HEK293 (cell line): ENCODE results near the gene IFIH1.

Source experiments
- CTCF ChIA-PET: fragments of 350-600 bp; formaldehyde crosslinking; extraction: SDS; loops from one replicate; lab custom pipeline; 2021; ENCODE audit warnings: antibody characterized with exemption; lab: Yijun Ruan, JAX
- POLR2A ChIA-PET: fragments of 300-600 bp; formaldehyde crosslinking; extraction: SDS; loops from one replicate; lab custom pipeline; 2020; ENCODE audit warnings: antibody characterized with exemption, inconsistent platforms; lab: Yijun Ruan, JAX
- H3K27ac ChIP-seq: fragments of 200-500 bp; sonication (Bioruptor generic); 2 replicates; pipeline ENCODE4 v1.5.1; 2014; ENCODE audit warnings: low read depth, low read length, control low read depth, inconsistent platforms; ENCODE audit errors: extremely low read depth
- H3K36me3 ChIP-seq, 2 experiments: fragments of 200-500 bp in 1 of 2; sonication (Bioruptor generic) in 1 of 2; 1 replicate in 1 of 2; 2 replicates in 1 of 2; pipeline ENCODE4 v1.5.1; 2014 to 2017; ENCODE audit warnings: inconsistent platforms in 2 of 2, low read length in 2 of 2; ENCODE audit not compliant: control insufficient read depth in 2 of 2, insufficient read depth in 1 of 2
- H3K4me1 ChIP-seq: fragments of 200-500 bp; sonication (Bioruptor generic); 2 replicates; pipeline ENCODE4 v1.5.1; 2014; ENCODE audit warnings: mild to moderate bottlenecking, low read length, inconsistent platforms; ENCODE audit not compliant: control insufficient read depth, insufficient read depth
- H3K4me3 ChIP-seq: 2 replicates; pipeline ENCODE4 v1.5.1; 2011; ENCODE audit warnings: low read depth, mild to moderate bottlenecking, control low read depth, low read length, moderate library complexity
- H3K9me3 ChIP-seq: fragments of 200-500 bp; sonication (Bioruptor generic); 2 replicates; pipeline ENCODE4 v1.5.1; 2014; ENCODE audit warnings: low read depth, low read length, inconsistent platforms; ENCODE audit not compliant: control insufficient read depth, insufficient read depth
- ATF2 ChIP-seq: fragments of 450-650 bp; formaldehyde crosslinking; IDR thresholded peaks from 2 replicates; pipeline ENCODE4 v1.5.1; 2016; ENCODE audit warnings: missing biosample characterization, missing genetic modification characterization, low read depth
- HOXC10 ChIP-seq: sonication (generic); formaldehyde crosslinking; IDR thresholded peaks from 2 replicates; pipeline ENCODE4 v1.8.1; 2023; ENCODE audit warnings: mild to moderate bottlenecking, missing genetic modification reagents
- IKZF3 ChIP-seq: fragments of 450-650 bp; IDR thresholded peaks from 2 replicates; pipeline ENCODE4 v1.5.0; 2018; ENCODE audit warnings: missing biosample characterization, mild to moderate bottlenecking, missing genetic modification characterization, moderate library complexity
- KLF9 ChIP-seq: fragments of 450-650 bp; formaldehyde crosslinking; IDR thresholded peaks from 2 replicates; pipeline ENCODE4 v1.5.1; 2016; ENCODE audit warnings: missing biosample characterization, missing genetic modification characterization, low read depth
- SETDB1 ChIP-seq: IDR thresholded peaks from one replicate; pipeline ENCODE4 v1.6.1; 2017; ENCODE audit warnings: mild to moderate bottlenecking, low read length, moderate library complexity, mixed read lengths; ENCODE audit not compliant: insufficient read length
- YY2 ChIP-seq: fragments of 450-650 bp; formaldehyde crosslinking; IDR thresholded peaks from 2 replicates; pipeline ENCODE4 v1.5.1; 2016; ENCODE audit warnings: missing biosample characterization, missing genetic modification characterization
- ZBTB17 ChIP-seq: fragments of 450-650 bp; formaldehyde crosslinking; IDR thresholded peaks from 2 replicates; pipeline ENCODE4 v1.5.1; 2016; ENCODE audit warnings: missing biosample characterization, missing genetic modification characterization
- ZBTB8A ChIP-seq: fragments of 450-650 bp; formaldehyde crosslinking; IDR thresholded peaks from 2 replicates; pipeline ENCODE4 v1.5.1; 2016; ENCODE audit warnings: missing biosample characterization, missing genetic modification characterization
- ZFP37 ChIP-seq: fragments of 450-650 bp; formaldehyde crosslinking; IDR thresholded peaks from 2 replicates; pipeline ENCODE4 v1.5.1; 2016; ENCODE audit warnings: missing biosample characterization, missing genetic modification characterization
- ZNF174 ChIP-seq: fragments of 450-650 bp; formaldehyde crosslinking; IDR thresholded peaks from 2 replicates; pipeline ENCODE4 v1.5.0; 2017; ENCODE audit warnings: missing biosample characterization, mild to moderate bottlenecking, missing genetic modification characterization
- ZNF184 ChIP-seq: fragments of 450-650 bp; IDR thresholded peaks from 2 replicates; pipeline ENCODE4 v1.5.1; 2018; ENCODE audit warnings: missing biosample characterization, mild to moderate bottlenecking, missing genetic modification characterization
- ZNF19 ChIP-seq: fragments of 450-650 bp; formaldehyde crosslinking; IDR thresholded peaks from 2 replicates; pipeline ENCODE4; 2016; ENCODE audit warnings: missing biosample characterization, missing genetic modification characterization, low read depth
- ZNF214 ChIP-seq: fragments of 450-650 bp; formaldehyde crosslinking; IDR thresholded peaks from 2 replicates; pipeline ENCODE4 v1.5.1; 2017; ENCODE audit warnings: missing biosample characterization, mild to moderate bottlenecking, missing genetic modification characterization, borderline replicate concordance
- ZNF23 ChIP-seq: fragments of 450-650 bp; formaldehyde crosslinking; IDR thresholded peaks from 2 replicates; pipeline ENCODE4 v1.5.1; 2016; ENCODE audit warnings: missing biosample characterization, missing genetic modification characterization, borderline replicate concordance
- ZNF239 ChIP-seq: fragments of 450-650 bp; formaldehyde crosslinking; IDR thresholded peaks from 2 replicates; pipeline ENCODE4 v1.5.1; 2016; ENCODE audit warnings: missing biosample characterization, missing genetic modification characterization
- ZNF324 ChIP-seq: fragments of 450-650 bp; formaldehyde crosslinking; IDR thresholded peaks from 2 replicates; pipeline ENCODE4 v1.5.1; 2016; ENCODE audit warnings: missing biosample characterization, missing genetic modification characterization
- ZNF341 ChIP-seq: fragments of 450-650 bp; formaldehyde crosslinking; IDR thresholded peaks from 2 replicates; pipeline ENCODE4; 2016; ENCODE audit warnings: low read depth, missing biosample characterization, missing genetic modification characterization
- ZNF366 ChIP-seq: fragments of 450-650 bp; formaldehyde crosslinking; conservative IDR thresholded peaks from 2 replicates; pipeline ENCODE4 v1.5.1; 2016; ENCODE audit warnings: missing biosample characterization, missing genetic modification characterization
- ZNF501 ChIP-seq: fragments of 450-650 bp; formaldehyde crosslinking; IDR thresholded peaks from 2 replicates; pipeline ENCODE4 v1.5.1; 2016; ENCODE audit warnings: missing biosample characterization, missing genetic modification characterization
- ZNF654 ChIP-seq: fragments of 450-650 bp; formaldehyde crosslinking; IDR thresholded peaks from 2 replicates; pipeline ENCODE4 v1.5.1; 2016; ENCODE audit warnings: low read depth, missing biosample characterization, missing genetic modification characterization
- ZXDB ChIP-seq: fragments of 450-650 bp; formaldehyde crosslinking; IDR thresholded peaks from 2 replicates; pipeline ENCODE4 v1.5.1; 2016; ENCODE audit warnings: missing biosample characterization, missing genetic modification characterization
- TF ChIP-seq, protein P1 (sequence below): fragments of 450-650 bp; formaldehyde crosslinking; IDR thresholded peaks from 2 replicates; pipeline ENCODE4 v1.5.1; 2016; ENCODE audit warnings: missing biosample characterization, missing genetic modification characterization

The IFIH1 gene

DNA sequence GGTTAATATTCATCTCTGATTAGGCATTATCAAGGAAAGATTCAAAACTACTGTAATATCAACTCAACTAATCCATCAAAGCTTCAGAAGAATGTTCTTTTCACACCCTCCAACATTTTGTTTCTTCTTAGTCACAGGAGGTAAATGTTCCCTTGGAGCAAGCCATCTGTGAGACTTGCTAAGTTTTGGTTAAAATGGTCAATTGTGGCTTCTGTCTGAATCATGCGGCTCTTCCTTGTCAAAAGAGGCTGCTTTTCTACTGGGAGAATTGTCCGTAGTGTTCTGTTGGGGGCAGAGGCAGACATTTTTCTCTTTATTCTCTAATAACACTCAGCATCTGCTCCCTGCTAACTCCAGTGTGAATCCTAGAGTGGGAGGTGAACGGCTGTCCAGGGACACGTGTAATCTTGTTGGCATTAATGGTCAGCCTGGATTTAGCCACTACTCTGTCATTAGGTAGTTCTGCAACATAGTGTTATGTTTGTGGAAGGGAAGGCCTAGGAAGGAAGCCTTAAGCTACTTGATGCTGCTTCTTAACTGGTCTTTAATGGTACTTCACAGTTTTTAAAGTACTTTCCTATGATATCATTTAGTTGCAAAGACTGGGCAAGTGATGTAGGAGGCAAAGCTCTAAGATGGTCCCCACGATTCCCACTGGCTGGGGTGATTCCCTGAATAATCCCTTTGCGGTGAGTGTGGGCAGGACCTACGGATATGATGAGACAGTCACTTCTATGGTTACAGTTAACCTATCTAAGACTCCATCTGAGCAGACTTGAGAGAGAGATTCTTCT lies 52.6 kb downstream of the IFIH1 start:
- CTCF ChIA-PET = interaction anchor here (0.7 to 1.2 kb wide), 3 partner anchors 13 to 926 kb away, joined by 3 to 6 read pairs (median 3); no protein-coding TSS in a partner anchor
- peaks cover 0 to 15% of the 10 kb centered on the region in 2 experiments; a peak in 1 of 3 replicates for H3K36me3 ChIP-seq
- H3K4me3 ChIP-seq = no peak overlapping the region
- H3K9me3 ChIP-seq = no peaks in the 10 kb centered on the region
- TF ChIP-seq ZNF324 = no peak
- TF ChIP-seq ZXDB = no peak
- TF ChIP-seq, all 188 proteins: peak for 0
- no peak overlapping the region for H3K27ac ChIP-seq
- POLR2A ChIA-PET = no interaction called here
- H3K4me1 ChIP-seq = no peaks in the 10 kb centered on the region

- Histone ChIP-seq H3K36me3 (peaks cover 0 to 5% of the 10 kb centered on the region in 2 experiments; a peak in 1 of 3 replicates), H3K4me3 (no peak overlapping the region), H3K4me1 (no peaks in the 10 kb centered on the region), H3K27ac (no peak overlapping the region), H3K9me3 (no peaks in the 10 kb centered on the region)
- POLR2A ChIA-PET = no interaction called here
- no peak for TF ChIP-seq ZNF184 (tag by site-specific recombination)
- no peak for TF ChIP-seq ZNF239
- no peak for TF ChIP-seq ZNF19 (tag by site-specific recombination)
- no peak for TF ChIP-seq SETDB1
- no peak for TF ChIP-seq HOXC10 (CRISPR knock-in tag)
- TF ChIP-seq ZNF366 (tag by site-specific recombination) = no peak
- TF ChIP-seq ZBTB8A (tag by site-specific recombination) = no peak
- TF ChIP-seq ZNF214 (tag by site-specific recombination) = no peak
- TF ChIP-seq YY2 (tag by site-specific recombination) = no peak
- no peak for TF ChIP-seq ZNF23 (tag by site-specific recombination)
- TF ChIP-seq KLF9 (tag by site-specific recombination) = no peak
- TF ChIP-seq, protein P1, sequence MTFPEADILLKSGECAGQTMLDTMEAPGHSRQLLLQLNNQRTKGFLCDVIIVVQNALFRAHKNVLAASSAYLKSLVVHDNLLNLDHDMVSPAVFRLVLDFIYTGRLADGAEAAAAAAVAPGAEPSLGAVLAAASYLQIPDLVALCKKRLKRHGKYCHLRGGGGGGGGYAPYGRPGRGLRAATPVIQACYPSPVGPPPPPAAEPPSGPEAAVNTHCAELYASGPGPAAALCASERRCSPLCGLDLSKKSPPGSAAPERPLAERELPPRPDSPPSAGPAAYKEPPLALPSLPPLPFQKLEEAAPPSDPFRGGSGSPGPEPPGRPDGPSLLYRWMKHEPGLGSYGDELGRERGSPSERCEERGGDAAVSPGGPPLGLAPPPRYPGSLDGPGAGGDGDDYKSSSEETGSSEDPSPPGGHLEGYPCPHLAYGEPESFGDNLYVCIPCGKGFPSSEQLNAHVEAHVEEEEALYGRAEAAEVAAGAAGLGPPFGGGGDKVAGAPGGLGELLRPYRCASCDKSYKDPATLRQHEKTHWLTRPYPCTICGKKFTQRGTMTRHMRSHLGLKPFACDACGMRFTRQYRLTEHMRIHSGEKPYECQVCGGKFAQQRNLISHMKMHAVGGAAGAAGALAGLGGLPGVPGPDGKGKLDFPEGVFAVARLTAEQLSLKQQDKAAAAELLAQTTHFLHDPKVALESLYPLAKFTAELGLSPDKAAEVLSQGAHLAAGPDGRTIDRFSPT (tag by site-specific recombination) = no peak
- TF ChIP-seq ATF2 = no peak
- TF ChIP-seq ZNF654 (tag by site-specific recombination) = no peak
- TF ChIP-seq ZNF501 (tag by site-specific recombination) = no peak
- TF ChIP-seq ZNF174 = no peak
- no peak for TF ChIP-seq ZBTB17 (tag by site-specific recombination)
- TF ChIP-seq ZNF341 (tag by site-specific recombination) = no peak
- no peak for TF ChIP-seq IKZF3 (tag by site-specific recombination)
- TF ChIP-seq ZFP37 = no peak
- CTCF ChIA-PET = interaction anchor here (1.3 kb wide), 1 partner anchor 39 kb away, joined by 6 read pairs; no protein-coding TSS in a partner anchor
Measured at GRCh38 chr2:162261032-162261945, 57.2 kb downstream of the IFIH1 start.
